ENCODE results near the gene RALA.
A peak's percentile ranks its signal among the peaks of the same experiment; 100 is the strongest.

Gene RALA, protein sequence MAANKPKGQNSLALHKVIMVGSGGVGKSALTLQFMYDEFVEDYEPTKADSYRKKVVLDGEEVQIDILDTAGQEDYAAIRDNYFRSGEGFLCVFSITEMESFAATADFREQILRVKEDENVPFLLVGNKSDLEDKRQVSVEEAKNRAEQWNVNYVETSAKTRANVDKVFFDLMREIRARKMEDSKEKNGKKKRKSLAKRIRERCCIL

DNA sequence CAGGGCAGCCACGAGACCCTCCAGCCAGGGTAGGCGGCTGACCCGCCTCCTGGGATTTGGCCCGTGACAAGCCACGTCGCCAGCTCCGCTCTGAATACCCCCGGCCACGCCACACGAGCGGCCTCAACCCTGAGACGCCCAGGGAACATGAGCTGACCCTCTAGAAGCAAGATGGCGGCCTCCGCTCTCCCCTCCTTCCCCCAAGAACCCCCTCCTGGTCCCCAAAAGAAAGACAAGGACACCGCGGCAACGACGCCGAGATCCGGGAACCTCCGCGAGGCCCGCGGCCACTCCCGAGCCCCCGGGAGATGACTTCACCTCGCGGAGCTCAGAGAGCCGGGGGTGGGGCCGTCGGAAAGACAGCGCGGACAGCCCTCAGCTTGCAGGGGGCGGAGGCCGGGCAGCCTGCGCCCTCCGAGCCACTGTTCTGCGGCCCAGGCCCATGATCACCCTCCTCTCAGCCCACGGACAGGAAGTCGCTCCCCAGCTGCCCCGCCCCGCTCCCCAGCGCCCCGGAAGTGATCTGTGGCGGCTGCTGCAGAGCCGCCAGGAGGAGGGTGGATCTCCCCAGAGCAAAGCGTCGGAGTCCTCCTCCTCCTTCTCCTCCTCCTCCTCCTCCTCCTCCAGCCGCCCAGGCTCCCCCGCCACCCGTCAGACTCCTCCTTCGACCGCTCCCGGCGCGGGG, at the start of gene RALA:
TSS of gene RALA (plus strand) at position 526 of the 685 bp plus-strand sequence. CDS start 63,096 bp downstream, outside the sequence.
- peak; percentile 98 for DNase-seq

DNA sequence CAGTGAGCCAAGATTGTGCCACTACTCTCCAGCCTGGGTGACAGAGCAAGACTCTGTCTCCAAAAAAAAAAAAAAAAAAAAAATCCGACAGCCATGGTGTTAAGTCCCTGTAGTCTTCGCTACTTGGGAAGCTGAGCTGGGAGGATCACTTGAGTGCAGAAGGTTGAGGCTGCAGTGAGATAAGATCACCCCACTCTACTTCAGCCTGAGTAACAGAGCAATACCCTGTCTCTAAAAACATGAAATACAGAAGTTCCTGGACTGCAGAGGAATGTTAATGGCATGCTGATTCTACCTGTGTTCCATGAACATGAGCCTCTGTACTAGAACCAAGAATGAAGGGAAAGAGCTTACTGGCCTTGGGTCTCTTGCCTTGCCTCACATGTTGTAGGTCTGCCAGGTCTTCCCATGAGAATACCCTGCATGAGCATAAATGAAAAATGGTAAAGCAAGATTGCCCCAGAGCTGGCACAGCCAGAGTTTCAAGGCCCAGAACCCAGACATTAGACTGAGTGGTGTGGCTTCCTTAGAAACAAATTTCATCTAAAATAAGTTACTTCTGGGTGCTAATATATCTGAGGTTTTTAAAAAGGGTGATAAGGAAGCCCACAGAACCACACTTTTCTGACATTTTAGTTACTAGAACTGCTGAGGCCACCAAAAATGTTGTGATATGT, 48.6 kb upstream of the RALA start:
- DNase-seq = no peak

DNA sequence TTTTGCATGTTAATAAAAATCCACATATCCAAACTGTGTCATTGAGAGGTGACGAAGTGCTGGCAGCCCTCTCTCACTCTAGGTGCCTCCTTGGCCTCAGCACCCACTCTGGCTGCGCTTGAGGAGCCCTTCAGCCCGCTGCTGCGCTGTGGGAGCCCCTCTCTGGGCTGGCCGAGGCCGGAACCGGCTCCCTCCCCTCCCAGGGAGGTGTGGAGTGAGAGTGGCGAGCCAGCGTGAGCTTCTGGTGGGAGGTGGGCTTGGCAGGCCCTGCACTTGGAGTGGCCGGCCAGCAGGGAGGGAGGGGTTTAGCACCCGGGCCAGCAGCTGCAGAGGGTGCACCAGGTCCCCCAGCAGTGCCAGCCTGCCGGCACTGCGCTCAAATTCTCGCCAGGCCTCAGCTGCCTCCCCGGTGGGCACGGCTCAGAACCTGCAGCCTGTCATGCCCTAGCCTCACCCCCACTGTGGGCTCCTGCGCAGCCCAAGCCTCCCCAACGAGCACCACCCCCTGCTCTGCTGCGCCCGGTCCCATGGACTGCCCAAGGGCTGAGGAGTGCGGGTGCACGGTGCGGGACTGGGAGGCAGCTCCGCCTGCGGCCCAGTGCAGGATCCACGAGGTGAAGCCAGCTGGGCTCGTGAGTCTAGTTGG, 46.0 kb upstream of the RALA start:
- no peak for DNase-seq

DNA sequence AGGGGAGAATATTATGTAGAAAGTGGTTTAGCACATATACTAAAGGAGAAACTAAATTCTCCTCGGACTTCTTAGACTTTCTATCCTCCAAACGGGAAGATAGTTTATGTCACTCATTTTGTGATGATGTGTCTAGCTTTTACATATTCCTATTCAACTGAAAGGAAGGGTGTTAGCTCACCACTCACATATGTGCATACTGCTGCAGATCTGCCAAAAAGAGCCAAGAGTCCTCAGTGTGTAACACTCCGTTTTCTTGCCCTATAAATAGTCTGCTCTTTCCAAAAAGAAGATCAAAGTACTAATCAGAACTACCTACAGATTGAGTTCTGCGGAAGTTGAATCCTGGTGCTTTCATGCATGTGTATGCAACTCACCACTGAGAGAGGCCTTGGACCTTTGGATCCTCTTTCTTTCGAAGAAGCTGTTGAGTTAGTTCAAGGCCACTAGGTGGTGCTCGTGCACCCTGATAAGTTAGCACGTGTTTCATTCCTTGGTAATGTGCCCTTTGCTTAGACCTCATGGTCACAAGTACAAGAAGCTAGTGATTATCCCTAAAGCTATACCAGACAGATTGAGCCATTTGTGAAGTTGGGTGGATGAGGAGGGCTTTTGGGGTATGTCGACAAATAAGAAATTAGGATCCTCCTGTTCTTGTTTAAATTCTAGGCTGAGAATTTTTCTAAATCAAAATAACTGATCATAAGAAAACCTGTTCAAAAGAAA, 43.1 kb upstream of the RALA start:
- DNase-seq = peak; percentile 87

DNA sequence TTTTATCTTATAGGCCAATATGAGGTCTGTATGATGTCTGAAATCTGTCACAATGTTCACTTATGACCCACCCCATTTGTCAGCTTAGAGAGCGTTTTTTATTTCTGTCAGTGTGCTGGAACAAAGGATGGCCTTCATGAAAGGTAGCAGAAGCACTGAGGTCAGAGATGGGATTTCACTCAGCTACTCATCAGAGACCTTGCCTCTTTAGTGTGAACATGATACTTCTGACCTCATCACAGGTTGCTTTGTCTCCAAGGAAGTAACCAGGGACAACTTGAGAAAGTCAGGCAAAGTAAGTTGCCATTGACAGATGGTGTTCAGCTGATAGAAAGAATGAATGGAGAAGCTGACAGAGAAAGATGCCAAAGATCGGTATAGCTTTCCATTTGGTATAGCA, 40.8 kb upstream of the RALA start:
- DNase-seq = no peak

DNA sequence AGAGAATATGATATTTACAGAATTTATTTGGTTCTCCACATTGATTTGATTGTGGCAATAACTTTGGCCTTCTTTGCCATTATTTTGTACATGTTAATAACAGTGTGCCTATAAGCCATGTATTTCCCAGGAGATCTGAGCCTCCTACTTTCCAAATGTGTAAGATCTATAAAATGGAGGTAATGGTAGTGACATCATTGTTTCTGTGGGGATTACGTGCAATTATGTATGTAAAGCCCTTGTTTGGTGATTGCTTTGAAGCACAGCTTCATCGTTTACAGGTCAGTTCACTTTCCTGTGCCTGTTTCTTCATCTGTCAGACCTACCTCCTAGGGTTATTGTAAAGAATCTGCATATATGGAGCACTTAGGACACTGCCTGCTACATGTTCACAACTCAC, 39.8 kb upstream of the RALA start:
- no peak for DNase-seq

DNA sequence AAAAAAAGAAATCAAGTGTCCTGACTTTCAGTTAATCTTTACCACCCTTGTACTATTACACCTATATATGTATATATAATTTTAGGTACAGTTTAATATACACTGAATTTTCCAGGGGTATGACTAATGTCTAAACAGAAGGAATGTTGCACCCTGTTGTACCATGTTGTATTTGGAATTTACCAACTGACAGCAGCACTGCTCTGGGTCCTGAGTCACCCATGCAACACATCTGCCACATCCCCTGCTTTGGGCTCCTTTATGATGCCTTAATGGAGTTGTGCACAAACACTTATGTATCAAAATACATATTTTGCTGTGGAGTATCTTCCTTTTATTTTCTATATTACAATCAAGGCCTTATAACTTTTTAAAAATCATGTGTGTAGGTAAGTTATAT, 36.0 kb upstream of the RALA start:
- no peak for DNase-seq

DNA sequence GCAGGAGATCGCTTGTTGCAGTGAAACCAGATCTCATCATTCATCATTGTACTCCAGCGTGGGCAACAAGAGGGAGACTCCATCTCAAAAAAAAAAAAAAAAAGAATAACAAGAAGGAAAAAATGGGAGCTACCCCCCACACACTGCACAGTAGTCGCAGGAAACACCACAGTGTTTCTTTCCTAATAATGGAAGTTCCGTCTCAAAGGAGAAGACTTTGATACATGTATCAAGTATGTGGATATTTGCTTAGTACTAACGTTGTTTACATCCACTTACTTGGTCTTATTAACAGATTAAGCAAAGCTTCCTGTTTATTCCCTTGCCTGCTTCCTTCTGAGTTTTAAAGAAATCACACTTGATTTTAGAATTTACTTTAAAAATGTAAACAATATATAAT, 35.0 kb upstream of the RALA start:
- no peak for DNase-seq

DNA sequence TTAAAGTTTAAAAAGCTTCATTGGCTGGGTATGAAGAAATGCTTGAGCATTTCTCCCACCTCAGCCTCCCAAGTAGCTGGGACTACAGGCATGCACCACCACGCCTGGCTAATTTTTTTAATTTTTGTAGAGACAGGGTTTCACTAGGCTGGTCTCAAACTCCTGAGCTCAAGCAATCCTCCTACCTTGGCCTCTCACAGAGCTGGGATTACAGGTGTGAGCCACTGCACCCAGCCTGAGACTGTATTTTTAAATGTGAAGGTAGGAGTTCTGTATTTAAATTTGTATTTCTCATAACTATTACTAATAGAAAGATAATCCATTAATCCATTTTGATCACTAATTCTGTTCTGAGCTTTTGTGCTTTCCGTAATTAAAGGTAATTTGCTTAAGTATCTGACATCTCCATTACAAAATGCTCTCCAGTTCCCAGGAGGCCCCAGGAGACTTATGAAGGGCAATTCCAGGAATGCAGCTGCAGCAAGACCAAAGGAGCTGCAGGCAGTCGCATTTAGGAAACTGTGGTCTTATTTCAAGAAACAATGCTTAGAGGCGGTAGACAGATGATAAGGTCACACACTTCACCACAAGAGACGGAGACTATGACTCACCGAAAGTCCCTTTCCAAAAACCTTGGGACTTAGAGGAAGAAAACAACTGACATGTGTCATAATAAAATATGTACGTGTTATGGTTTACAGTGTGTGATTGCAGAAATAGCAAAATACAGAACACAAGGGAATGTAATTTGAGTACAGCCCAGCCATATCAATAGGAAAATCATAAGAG, 33.9 kb upstream of the RALA start:
- peak; percentile 42 for DNase-seq

DNA sequence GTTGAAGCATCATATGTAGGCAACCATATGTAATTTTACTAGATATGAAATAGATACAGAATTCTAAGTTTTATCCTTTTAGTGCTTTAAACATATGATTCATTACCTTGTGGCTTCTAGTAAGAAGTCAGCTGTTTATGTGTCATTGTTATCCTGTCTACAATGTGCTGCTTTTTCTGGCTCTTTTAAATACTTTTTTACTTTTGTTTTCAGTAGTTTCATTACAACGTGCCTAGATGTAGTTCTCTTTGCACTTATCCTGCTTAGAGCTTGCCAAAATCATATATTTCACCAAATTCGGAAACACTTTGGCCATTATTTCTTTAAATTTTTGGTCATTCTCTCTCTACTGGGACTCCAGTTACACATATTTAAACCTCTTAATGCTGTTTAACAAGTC, 30.8 kb upstream of the RALA start:
- DNase-seq = no peak

DNA sequence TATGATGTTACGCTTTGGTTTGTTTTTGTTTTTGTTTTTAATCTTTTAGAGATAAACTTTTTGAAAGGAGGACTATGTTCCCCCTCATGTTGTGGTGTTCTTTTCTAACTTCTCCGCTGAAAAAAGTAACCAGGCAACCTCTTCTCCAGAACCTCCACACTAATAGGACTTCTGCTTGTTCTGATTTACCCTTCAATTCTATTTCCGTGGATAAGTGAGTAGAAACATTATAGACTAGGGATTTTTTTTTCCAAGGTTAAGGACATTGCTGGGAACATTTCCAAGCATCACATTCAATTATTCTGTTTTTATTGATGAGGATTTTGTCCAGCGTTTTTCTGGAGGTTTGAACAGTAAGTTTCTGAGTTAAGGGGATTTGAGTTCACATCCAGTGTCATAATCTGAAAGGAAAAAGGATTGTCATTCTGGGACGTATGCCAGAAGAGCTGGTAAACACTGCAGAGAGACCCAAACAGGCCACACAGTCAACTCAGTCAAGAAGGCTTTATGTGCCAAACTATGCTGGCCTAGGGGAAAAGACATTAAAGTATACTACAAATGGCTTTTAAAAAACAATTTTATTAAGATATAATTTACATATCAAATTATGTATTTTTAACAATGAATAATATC, 28.3 kb upstream of the RALA start:
- no peak for DNase-seq

DNA sequence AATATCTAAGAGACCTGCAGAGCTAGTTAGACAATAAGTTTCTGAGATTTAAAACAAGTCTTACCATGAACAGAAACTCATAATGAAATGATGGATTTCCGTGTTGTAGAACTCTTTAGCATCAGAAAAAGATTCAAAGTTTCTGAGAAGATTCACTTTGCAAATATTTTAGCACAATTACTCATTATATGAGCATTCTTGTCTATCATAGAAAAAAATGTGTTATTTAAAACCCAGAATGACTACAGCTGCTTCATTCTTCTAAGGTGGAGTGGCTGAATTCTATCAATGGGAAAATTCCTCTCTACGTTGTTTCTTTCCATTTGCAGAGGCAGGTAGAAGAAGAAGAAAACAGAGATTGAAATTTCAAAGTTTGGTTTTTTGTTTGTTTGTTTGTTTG, 21.0 kb upstream of the RALA start:
- no peak for DNase-seq

DNA sequence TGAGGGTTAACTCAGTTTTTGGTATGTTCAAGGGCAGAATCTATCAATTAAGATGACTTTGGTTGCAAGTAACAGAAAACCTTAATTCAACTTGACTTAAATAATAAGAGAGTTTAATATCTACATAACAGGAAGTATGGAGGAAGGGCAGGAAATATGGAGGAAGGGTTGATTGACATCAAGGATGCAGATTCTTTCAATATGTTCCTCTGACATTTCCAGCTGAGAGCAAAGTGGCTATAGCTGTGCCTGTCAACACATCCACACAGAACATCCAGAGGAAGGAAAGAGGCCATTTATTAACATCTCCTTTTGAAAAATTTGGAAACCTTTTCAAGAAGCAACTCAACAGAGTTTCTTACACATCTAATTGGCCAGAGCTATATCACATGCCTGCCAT, 19.4 kb upstream of the RALA start:
- no peak for DNase-seq

DNA sequence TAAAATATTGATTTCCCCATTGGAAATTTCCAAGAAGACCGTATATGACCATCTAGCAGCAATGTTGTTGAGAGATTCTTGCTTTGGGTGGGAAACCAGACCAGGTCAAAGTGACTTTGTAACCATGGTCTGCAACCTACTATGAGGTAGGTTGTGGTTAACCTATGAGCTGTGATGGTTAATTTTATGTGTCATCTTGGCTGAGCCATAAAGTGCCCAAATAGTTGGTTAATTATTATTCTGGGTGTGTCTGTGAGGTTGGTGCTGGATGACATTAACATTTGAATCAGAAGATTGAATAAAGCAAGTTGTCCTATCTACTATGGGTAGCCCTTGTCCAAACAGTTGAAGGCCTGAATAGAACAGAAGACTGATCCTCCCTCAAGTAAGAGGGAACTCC, 18.3 kb upstream of the RALA start:
- DNase-seq = no peak

DNA sequence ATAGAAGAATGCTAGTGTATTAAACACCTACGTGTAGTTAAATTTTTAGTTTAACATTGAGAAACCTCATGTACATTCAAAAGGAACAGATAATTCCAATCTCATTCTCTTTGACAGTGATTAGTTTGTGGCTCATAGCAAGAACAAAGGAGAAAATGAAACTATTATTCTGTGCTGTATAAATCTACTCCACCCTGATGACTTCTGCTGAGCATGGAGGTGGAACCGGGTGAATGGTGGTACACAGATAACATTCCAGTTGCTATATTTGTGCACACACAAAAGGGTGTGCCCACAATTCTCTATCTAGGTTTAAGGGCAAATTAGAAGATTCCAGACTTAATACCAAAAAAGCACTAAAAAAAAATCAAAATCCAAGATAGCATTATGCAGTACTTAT, 17.0 kb upstream of the RALA start:
- no peak for DNase-seq

DNA sequence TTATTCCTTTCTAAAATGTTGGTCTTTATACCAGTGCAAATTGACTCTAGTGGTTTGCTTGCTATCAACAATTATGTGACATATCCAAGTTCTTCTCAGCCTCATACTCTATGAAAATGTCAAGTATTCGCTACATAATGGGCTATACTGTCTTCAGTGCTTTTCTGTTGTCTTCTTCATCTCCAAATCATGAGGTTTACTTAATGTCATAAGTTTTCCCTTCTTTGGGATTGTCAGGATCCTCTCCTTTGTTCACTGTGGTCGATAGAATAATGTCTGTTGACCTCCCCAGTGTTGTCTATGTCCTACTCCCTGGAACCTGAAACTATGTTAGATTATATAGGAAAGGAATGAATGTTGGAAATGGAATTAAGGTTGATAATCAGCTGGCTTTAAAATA, 16.4 kb upstream of the RALA start:
- no peak for DNase-seq

DNA sequence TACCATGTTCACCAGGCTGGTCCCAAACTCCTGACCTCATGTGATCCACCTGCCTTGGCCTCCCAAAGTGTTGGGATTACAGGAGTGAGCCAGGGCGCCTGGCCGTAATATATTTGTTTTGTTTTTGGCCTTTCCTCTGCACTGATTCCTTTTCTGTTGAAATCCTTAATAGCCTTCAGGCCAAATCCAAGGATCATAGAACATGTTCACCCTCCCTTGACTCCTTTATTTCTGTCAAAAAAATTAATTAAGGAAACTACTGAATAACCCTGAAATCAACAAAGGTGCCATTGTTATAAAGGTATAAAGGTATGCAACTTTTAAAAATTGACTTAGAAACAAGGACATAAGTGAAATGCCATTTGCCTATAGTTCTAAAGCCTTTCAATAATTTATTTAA, 15.5 kb upstream of the RALA start:
- no peak for DNase-seq

DNA sequence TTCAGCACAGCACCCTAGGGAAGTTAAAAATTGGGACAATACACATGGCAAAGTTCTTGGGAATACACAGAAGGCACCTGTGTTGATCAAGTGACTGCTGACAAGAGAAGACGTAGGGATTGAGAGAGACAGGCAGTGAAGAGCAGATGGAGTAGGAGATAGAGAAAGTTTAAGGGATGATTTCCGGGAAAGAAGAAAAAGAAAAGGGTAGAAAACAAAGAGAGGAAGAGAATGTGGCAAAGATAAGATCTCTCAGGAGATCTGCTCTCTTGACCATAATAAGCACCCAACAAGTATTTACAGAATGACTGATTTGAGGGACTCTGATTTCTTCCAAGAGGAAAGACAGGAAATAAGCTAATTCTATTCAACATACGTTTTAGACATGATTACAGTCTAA, 15.1 kb upstream of the RALA start:
- DNase-seq = no peak

DNA sequence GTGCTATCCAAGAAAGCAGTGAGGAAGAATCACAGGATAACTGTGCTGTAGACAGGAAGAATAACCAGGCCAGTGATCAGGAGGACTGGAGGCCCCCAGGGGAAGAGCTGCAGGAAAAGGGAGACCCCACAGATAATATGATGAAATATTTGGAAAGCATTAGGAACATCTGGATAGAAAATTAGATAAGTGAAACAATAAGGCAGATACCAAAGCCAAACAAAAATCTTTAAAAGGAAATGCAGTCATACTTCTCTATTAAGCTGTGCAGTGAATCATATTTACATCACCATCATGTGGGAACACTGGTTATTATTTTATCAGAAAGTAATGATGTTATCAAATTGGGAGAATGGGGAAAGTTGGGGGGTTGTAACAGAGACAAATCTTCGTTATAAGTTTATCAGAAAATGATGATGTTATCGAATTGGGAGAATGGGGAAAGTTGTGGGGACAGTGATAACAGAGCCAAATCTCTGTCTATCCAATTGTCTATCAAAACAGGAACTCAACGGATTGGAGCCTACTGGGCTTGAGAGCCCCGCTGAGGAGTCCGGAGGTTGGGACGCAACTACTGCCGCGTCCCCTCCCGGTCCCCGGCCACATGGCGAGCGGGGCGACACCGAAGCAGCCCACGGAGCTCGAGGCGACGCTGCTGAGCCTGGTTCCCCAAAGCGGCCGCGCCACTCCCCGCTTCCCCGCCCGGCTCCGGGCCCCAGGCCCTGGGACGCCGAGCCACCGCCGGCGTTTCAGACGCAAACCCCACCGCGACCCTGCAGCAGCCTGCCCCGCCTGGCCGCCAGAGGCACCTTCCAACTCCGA, 14.0 kb upstream of the RALA start:
- peak; percentile 53 for DNase-seq

DNA sequence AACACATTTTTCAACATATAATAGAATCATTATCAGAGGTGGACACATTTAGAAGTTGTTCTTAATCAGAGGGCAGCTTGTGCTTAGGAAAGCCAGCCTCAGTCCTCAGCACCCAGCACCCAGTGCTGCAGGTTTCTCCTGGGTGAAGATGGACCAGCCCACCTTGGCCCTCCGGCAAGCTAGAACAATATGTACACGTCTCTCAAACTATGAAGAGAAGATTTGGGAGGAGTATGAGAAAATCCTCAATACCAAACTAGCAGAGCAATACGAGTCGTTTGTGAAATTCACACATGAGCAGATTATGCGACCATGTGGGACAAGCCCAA, 13.5 kb upstream of the RALA start:
- DNase-seq = no peak

DNA sequence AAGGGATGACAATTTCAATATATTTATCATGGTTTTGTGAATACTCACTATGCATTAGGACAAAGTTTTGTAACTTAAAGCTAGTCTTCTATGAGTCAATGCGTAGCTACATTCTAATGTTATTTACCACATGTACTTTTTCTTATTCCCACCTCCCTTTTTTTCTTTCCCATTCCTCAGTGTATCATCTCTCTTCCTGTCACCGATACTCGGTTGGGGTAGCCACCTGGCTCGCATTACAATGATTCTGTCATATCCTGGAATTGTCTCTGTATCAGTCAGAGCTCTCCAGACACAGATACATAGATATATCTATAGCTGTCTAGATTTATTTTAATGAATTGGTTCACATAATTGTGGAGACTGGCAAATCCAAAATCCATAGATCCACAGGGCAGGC, 9.8 kb upstream of the RALA start:
- no peak for DNase-seq

Measured in femur (tissue), 1 donor.